CD4-positive, alpha-beta T cell (primary cell): ENCODE data around the gene TAF11L6. TPM values are rescaled to one million over a fixed set of nuclear protein-coding genes. Genes with fewer than 3 reads are reported as not detected.
A peak's percentile ranks its signal among the peaks of the same experiment; 100 is the strongest.
"Not testable (repeated sequence)": the region's sequence is repeated elsewhere in the genome, so short reads cannot be mapped to it uniquely, and the experiment has no call there.

ENCODE experiments used
- ATAC-seq: fragments of 200-7000 bp; cut with Tn5 transposase; one replicate; pipeline ENCODE4 v1.10.0; 2022; ENCODE audit warnings: mild to moderate bottlenecking; ENCODE audit not compliant: poor library complexity
- CTCF ChIA-PET: fragments of 350-600 bp; sonication (Branson Sonifier 250); formaldehyde crosslinking; loops from one replicate; lab custom pipeline; 2021; ENCODE audit warnings: antibody characterized with exemption, inconsistent platforms; lab: Charles Lee
- POLR2A ChIA-PET: fragments of 350-600 bp; sonication (Branson Sonifier 250); formaldehyde crosslinking; loops from one replicate; lab custom pipeline; 2021; ENCODE audit warnings: antibody characterized with exemption, inconsistent platforms; lab: Charles Lee
- DNase-seq, 14 experiments: peaks; one replicate each; pipeline ENCODE4 v3.0.0-alpha.2; 2013 to 2020; ENCODE audit warnings: mixed read lengths in 2 of 14
- H3K27ac ChIP-seq, 2 donors: one replicate each; pipeline versions ENCODE4 v1.5.1 to v1.7.0; 2013; ENCODE audit warnings: low read length in 2 of 2, low read depth in 1 of 2, mild to moderate bottlenecking in 1 of 2
- H3K27me3 ChIP-seq, 2 experiments: 1 replicate in 1 of 2; 2 replicates in 1 of 2; pipeline versions ENCODE4 v1.6.1 to v1.7.0; 2013; ENCODE audit warnings: low read length in 2 of 2, control low read depth in 1 of 2, mild to moderate bottlenecking in 1 of 2, moderate library complexity in 1 of 2; ENCODE audit not compliant: insufficient read depth in 2 of 2, control insufficient read depth in 1 of 2
- H3K36me3 ChIP-seq: one replicate; pipeline ENCODE4 v1.6.1; 2013; ENCODE audit warnings: low read length, control low read depth; ENCODE audit not compliant: insufficient read depth
- H3K4me1 ChIP-seq: one replicate; pipeline ENCODE4 v1.6.1; 2013; ENCODE audit warnings: low read length, control low read depth; ENCODE audit not compliant: insufficient read depth
- H3K4me3 ChIP-seq: one replicate; pipeline ENCODE4 v1.5.1; 2013; ENCODE audit warnings: mild to moderate bottlenecking, low read length, moderate library complexity
- H3K9me3 ChIP-seq, 2 experiments: 1 replicate in 1 of 2; 2 replicates in 1 of 2; pipeline versions ENCODE4 v1.6.1 to v1.7.0; 2013; ENCODE audit warnings: low read length in 2 of 2, mild to moderate bottlenecking in 2 of 2, control low read depth in 1 of 2, moderate library complexity in 1 of 2; ENCODE audit not compliant: control insufficient read depth in 1 of 2, insufficient read depth in 1 of 2
- H3K27ac Mint-ChIP-seq: one replicate; pipeline ENCODE4 v1.8.0; 2020; ENCODE audit warnings: mixed read lengths
- H3K27me3 Mint-ChIP-seq: one replicate; pipeline ENCODE4 v1.8.0; 2021; ENCODE audit warnings: mixed read lengths
- H3K36me3 Mint-ChIP-seq: one replicate; pipeline ENCODE4 v1.8.0; 2021; ENCODE audit warnings: low read depth, mixed read lengths
- H3K4me1 Mint-ChIP-seq: one replicate; pipeline ENCODE4 v1.8.0; 2021; ENCODE audit warnings: low read depth, mixed read lengths
- H3K4me3 Mint-ChIP-seq: one replicate; pipeline ENCODE4 v1.8.0; 2020; ENCODE audit warnings: mild to moderate bottlenecking, mixed read lengths
- H3K9me3 Mint-ChIP-seq: one replicate; pipeline ENCODE4 v1.8.0; 2020; ENCODE audit warnings: mixed read lengths
- intact Hi-C, 2 experiments: fragments of 100-400 bp; cut with DNase I in 1 of 2; cut with micrococcal nuclease in 1 of 2; formaldehyde crosslinking; loops; one replicate each; pipeline versions ENCODE4 v1.15.1 to v1.9.0; 2023 to 2025; cut with DNase I, micrococcal nuclease
- total RNA-seq, 174 experiments: library from RNA in 2 of 174; stranded (reverse) in 2 of 174; gene quantifications; one replicate each; pipeline ENCODE4 v1.2.3 and lab custom pipeline; 2021 to 2026

TAF11L6 gene
- total RNA-seq, 2 experiments from 2014 or later, result not detected

GRCh38 chr5:17526504-17526903, 2.0 kb upstream of the TAF11L6 start:
- H3K36me3 Mint-ChIP-seq, H3K4me3 ChIP-seq, H3K4me1 Mint-ChIP-seq, H3K36me3 ChIP-seq, H3K27me3 Mint-ChIP-seq, H3K27ac ChIP-seq, intact Hi-C loops, H3K9me3 Mint-ChIP-seq, ATAC-seq, H3K9me3 ChIP-seq, H3K4me1 ChIP-seq, POLR2A ChIA-PET, H3K4me3 Mint-ChIP-seq, H3K27ac Mint-ChIP-seq, CTCF ChIA-PET, H3K27me3 ChIP-seq: not testable (repeated sequence)
- peak in 4 of 14 experiments; percentile 2 to 8 (median 5) for DNase-seq

Other genes starting within 250 kb of the TAF11L6 start
- not detected for gene TAF11L2, start 30.4 kb upstream of the TAF11L6 start, total RNA-seq
- not detected for gene TAF11L3, start 10.3 kb upstream of the TAF11L6 start, total RNA-seq
- gene TAF11L4, start 6.9 kb upstream of the TAF11L6 start, total RNA-seq, result not detected
- not detected for gene TAF11L5, start 3.4 kb upstream of the TAF11L6 start, total RNA-seq
- gene TAF11L7, start 57.1 kb downstream of the TAF11L6 start, total RNA-seq, result not detected
- gene TAF11L8, start 62.3 kb downstream of the TAF11L6 start, total RNA-seq, result not detected
- gene TAF11L9, start 65.7 kb downstream of the TAF11L6 start, total RNA-seq, result not detected
- gene TAF11L10, start 69.2 kb downstream of the TAF11L6 start, total RNA-seq, result not detected
- not detected for gene TAF11L11, start 75.5 kb downstream of the TAF11L6 start, total RNA-seq
- not detected for gene TAF11L12, start 81.7 kb downstream of the TAF11L6 start, total RNA-seq
- not detected for gene TAF11L13, start 103.4 kb downstream of the TAF11L6 start, total RNA-seq
- gene TAF11L14, start 105.8 kb downstream of the TAF11L6 start, total RNA-seq, result not detected